H1 (cell line): ENCODE data around the gene LRRC18. TPM values are rescaled to one million over a fixed set of nuclear protein-coding genes. Genes with fewer than 3 reads are reported as not detected.

Experiments used
- CTCF ChIA-PET: fragments of 300-600 bp; sonication (Branson Sonifier 250); formaldehyde crosslinking; loops from one replicate; lab custom pipeline; 2021; ENCODE audit not compliant: partially characterized antibody; lab: Charles Lee
- POLR2A ChIA-PET: fragments of 300-600 bp; sonication (Branson Sonifier 250); formaldehyde crosslinking; loops from one replicate; lab custom pipeline; 2021; ENCODE audit warnings: inconsistent platforms; ENCODE audit not compliant: partially characterized antibody; lab: Charles Lee
- DNase-seq, 2 experiments: peaks; one replicate each; pipeline versions ENCODE4 v3.0.0 to v3.0.0-alpha.2; 2010 to 2022; ENCODE audit warnings: low spot score in 2 of 2, low read depth in 1 of 2, mixed read lengths in 1 of 2
- FAIRE-seq: peaks from 2 replicates; lab custom pipeline; 2011; peaks lifted over from hg19 to GRCh38; lab: Jason Lieb, UNC
- H2AFZ ChIP-seq: 2 replicates; pipeline ENCODE4 v1.8.1; 2012; ENCODE audit warnings: low read length, inconsistent platforms
- H2AK5ac ChIP-seq: 2 replicates; pipeline ENCODE4 v1.6.1; 2013; ENCODE audit warnings: low read depth, low read length
- H2BK120ac ChIP-seq: replicated peaks from 2 replicates; pipeline ENCODE3; 2013; ENCODE audit warnings: low read depth, low read length, inconsistent platforms
- H2BK12ac ChIP-seq: 2 replicates; pipeline ENCODE4 v1.6.1; 2013; ENCODE audit warnings: low read depth, low read length
- H2BK15ac ChIP-seq: 2 replicates; pipeline ENCODE4 v1.6.1; 2013; ENCODE audit warnings: low read length
- H2BK20ac ChIP-seq: 2 replicates; pipeline ENCODE4 v1.6.1; 2013; ENCODE audit warnings: low read length
- H2BK5ac ChIP-seq: 2 replicates; pipeline ENCODE4 v1.6.1; 2013; ENCODE audit warnings: low read depth, low read length
- H3K14ac ChIP-seq: 2 replicates; pipeline ENCODE4 v1.6.1; 2013; ENCODE audit warnings: inconsistent platforms; ENCODE audit not compliant: insufficient read length
- H3K18ac ChIP-seq: 2 replicates; pipeline ENCODE4 v1.6.1; 2013; ENCODE audit warnings: low read length; ENCODE audit errors: extremely low read depth
- H3K23ac ChIP-seq: 2 replicates; pipeline ENCODE4 v1.6.1; 2013; ENCODE audit warnings: inconsistent platforms; ENCODE audit not compliant: insufficient read length
- H3K23me2 ChIP-seq: 2 replicates; pipeline ENCODE4 v1.6.1; 2013; ENCODE audit warnings: low read depth, low read length
- H3K27ac ChIP-seq: 2 replicates; pipeline ENCODE4 v1.6.1; 2011; ENCODE audit warnings: low read depth, low read length, inconsistent platforms
- H3K27me3 ChIP-seq, 4 experiments: replicated peaks in 1 of 4; 1 replicate in 1 of 4; 2 replicates in 3 of 4; pipeline versions ENCODE4 v1.6.1 to v1.8.1; 2011 to 2013; ENCODE audit warnings: low read length in 3 of 4, mild to moderate bottlenecking in 3 of 4, inconsistent platforms in 2 of 4, mixed read lengths in 2 of 4, moderate library complexity in 1 of 4; ENCODE audit not compliant: control insufficient read depth in 3 of 4, insufficient read depth in 3 of 4; ENCODE audit errors: extremely low read depth in 1 of 4
- H3K36me3 ChIP-seq, 4 experiments: 2 replicates each; pipeline versions ENCODE4 v1.6.1 to v1.8.1; 2011 to 2013; ENCODE audit warnings: mild to moderate bottlenecking in 4 of 4, low read length in 3 of 4, moderate library complexity in 2 of 4, control low read depth in 1 of 4, inconsistent platforms in 1 of 4; ENCODE audit not compliant: insufficient read depth in 4 of 4, control insufficient read depth in 2 of 4
- H3K4ac ChIP-seq: replicated peaks from 2 replicates; pipeline ENCODE3; 2013; ENCODE audit warnings: low read length, low read depth, mixed read lengths, inconsistent platforms; ENCODE audit not compliant: insufficient read length
- H3K4me1 ChIP-seq, 4 experiments: replicated peaks in 1 of 4; 1 replicate in 1 of 4; 2 replicates in 3 of 4; pipeline versions ENCODE4 v1.6.1 to v1.8.1; 2011 to 2013; ENCODE audit warnings: low read length in 3 of 4, inconsistent platforms in 2 of 4, mixed read lengths in 1 of 4; ENCODE audit not compliant: insufficient read depth in 4 of 4, control insufficient read depth in 3 of 4
- H3K4me2 ChIP-seq, 2 experiments: 2 replicates each; pipeline versions ENCODE4 v1.6.1 to v1.8.1; 2011 to 2013; ENCODE audit warnings: low read depth in 2 of 2, low read length in 2 of 2, control low read depth in 1 of 2, inconsistent platforms in 1 of 2, mild to moderate bottlenecking in 1 of 2; ENCODE audit not compliant: insufficient read depth in 1 of 2
- H3K4me3 ChIP-seq, 4 experiments: fragments of 200-600, 300-600 bp in 1 of 4; sonication (generic), shearing (Covaris generic), sonication (Bioruptor Twin) in 1 of 4; 2 replicates each; pipeline versions ENCODE4 v1.5.1 to v1.8.1; 2011 to 2016; ENCODE audit warnings: low read length in 4 of 4, low read depth in 3 of 4, control low read depth in 2 of 4, inconsistent platforms in 2 of 4, mild to moderate bottlenecking in 2 of 4, mixed read lengths in 1 of 4, moderate library complexity in 1 of 4; ENCODE audit not compliant: insufficient read depth in 2 of 4; ENCODE audit errors: extremely low read depth in 1 of 4
- H3K56ac ChIP-seq: replicated peaks from 2 replicates; pipeline ENCODE3; 2013; ENCODE audit warnings: low read depth, mild to moderate bottlenecking, mixed read lengths, low read length, inconsistent platforms; ENCODE audit not compliant: insufficient read length
- H3K79me1 ChIP-seq: 2 replicates; pipeline ENCODE4 v1.6.1; 2013; ENCODE audit warnings: low read depth, low read length, control low read depth
- H3K79me2 ChIP-seq, 2 experiments: 2 replicates each; pipeline versions ENCODE4 v1.6.1 to v1.8.1; 2012 to 2013; ENCODE audit warnings: low read length in 2 of 2, mild to moderate bottlenecking in 2 of 2, inconsistent platforms in 1 of 2; ENCODE audit not compliant: insufficient read depth in 2 of 2, control insufficient read depth in 1 of 2
- H3K9ac ChIP-seq, 4 experiments: replicated peaks in 1 of 4; 1 replicate in 1 of 4; 2 replicates in 3 of 4; pipeline versions ENCODE4 v1.6.1 to v1.8.1; 2011 to 2013; ENCODE audit warnings: low read depth in 3 of 4, low read length in 3 of 4, control low read depth in 2 of 4, mild to moderate bottlenecking in 2 of 4, moderate library complexity in 2 of 4, inconsistent platforms in 1 of 4; ENCODE audit errors: extremely low read depth in 1 of 4
- H3K9me3 ChIP-seq, 2 experiments: 2 replicates each; pipeline versions ENCODE4 v1.6.1 to v1.8.1; 2012 to 2013; ENCODE audit warnings: mild to moderate bottlenecking in 2 of 2, moderate library complexity in 2 of 2, control low read depth in 1 of 2, inconsistent platforms in 1 of 2, low read depth in 1 of 2, low read length in 1 of 2, mixed read lengths in 1 of 2; ENCODE audit not compliant: insufficient read depth in 2 of 2
- H4K20me1 ChIP-seq, 2 experiments: replicated peaks in 1 of 2; 2 replicates each; pipeline versions ENCODE3 to v1.8.1; 2011 to 2013; ENCODE audit warnings: inconsistent platforms in 2 of 2, low read length in 2 of 2, mild to moderate bottlenecking in 1 of 2; ENCODE audit not compliant: insufficient read depth in 2 of 2, control insufficient read depth in 1 of 2
- H4K5ac ChIP-seq: 2 replicates; pipeline ENCODE4 v1.6.1; 2013; ENCODE audit warnings: low read length, low read depth, mixed read lengths, inconsistent platforms; ENCODE audit not compliant: insufficient read length
- H4K8ac ChIP-seq: 2 replicates; pipeline ENCODE4 v1.8.0; 2013; ENCODE audit warnings: mild to moderate bottlenecking, moderate library complexity, low read length, inconsistent platforms; ENCODE audit not compliant: insufficient read depth; ENCODE audit errors: extremely low read depth
- H4K91ac ChIP-seq: replicated peaks from 2 replicates; pipeline ENCODE3; 2013; ENCODE audit warnings: low read length, mixed read lengths, inconsistent platforms; ENCODE audit not compliant: insufficient read length
- RNF2 ChIP-seq: fragments of 200-900, 300-1000 bp; sonication (generic); IDR thresholded peaks from 2 replicates; pipeline ENCODE4 v1.7.1; 2016; ENCODE audit warnings: borderline replicate concordance, low read depth, mild to moderate bottlenecking, antibody characterized with exemption, low read length; ENCODE audit not compliant: poor library complexity, severe bottlenecking; ENCODE audit errors: missing control alignments
- SAP30 ChIP-seq: fragments of 300-600 bp; sonication (generic); IDR thresholded peaks from 2 replicates; pipeline ENCODE4 v1.7.1; 2012; ENCODE audit warnings: low read length, moderate library complexity, mild to moderate bottlenecking, inconsistent platforms; ENCODE audit not compliant: insufficient read depth, insufficient replicate concordance
- WGBS, 2 experiments: shearing (Covaris generic) in 1 of 2; methylation state at CpG; one replicate each; pipeline versions ENCODE4 v1.1.6 to v1.1.7; 2013 to 2015; ENCODE audit warnings: low lambda C conversion rate in 2 of 2, mixed read lengths in 2 of 2, inconsistent platforms in 1 of 2, low coverage in 1 of 2, missing lambda C conversion rate in 1 of 2; ENCODE audit not compliant: insufficient replicate concordance in 2 of 2, insufficient coverage in 1 of 2, insufficient read length in 1 of 2; ENCODE audit errors: extremely low coverage in 1 of 2, missing lambda C conversion rate in 1 of 2; 5-methylcytosine and 5-hydroxymethylcytosine counted together
- polyA plus RNA-seq, 7 experiments: library from polyadenylated mRNA; depleted of rRNA in 3 of 7; stranded (reverse) in 5 of 7; unstranded in 2 of 7; fragments of >200 nt in 5 of 7; fragments of 200-250 nt in 2 of 7; gene quantifications; 1 replicate in 5 of 7; 2 replicates in 1 of 7; 4 replicates in 1 of 7; pipeline versions ENCODE4 v1.2.1 to v1.2.3, GENCODE V29; 2011 to 2013; ENCODE audit warnings: missing spikeins in 2 of 7, mixed read lengths in 2 of 7
- total RNA-seq: library from RNA; stranded (reverse); fragmentation: NEBNext Ultra II Directional; extraction: Animal tissue kit (Norgen Biotek cat#: 25700); gene quantifications from 2 replicates; pipeline ENCODE4 v1.2.1, GENCODE V29; 2021
- TF ChIP-seq, protein P1 (sequence below): IDR thresholded peaks from 2 replicates; pipeline ENCODE4 v1.6.1; 2012; ENCODE audit warnings: inconsistent platforms

LRRC18 gene
- total and polyA plus RNA-seq, 2 of the 8 experiments (the other 6 are each of a cell fraction or from before 2014, with no cell fraction given) = not detected

DNA sequence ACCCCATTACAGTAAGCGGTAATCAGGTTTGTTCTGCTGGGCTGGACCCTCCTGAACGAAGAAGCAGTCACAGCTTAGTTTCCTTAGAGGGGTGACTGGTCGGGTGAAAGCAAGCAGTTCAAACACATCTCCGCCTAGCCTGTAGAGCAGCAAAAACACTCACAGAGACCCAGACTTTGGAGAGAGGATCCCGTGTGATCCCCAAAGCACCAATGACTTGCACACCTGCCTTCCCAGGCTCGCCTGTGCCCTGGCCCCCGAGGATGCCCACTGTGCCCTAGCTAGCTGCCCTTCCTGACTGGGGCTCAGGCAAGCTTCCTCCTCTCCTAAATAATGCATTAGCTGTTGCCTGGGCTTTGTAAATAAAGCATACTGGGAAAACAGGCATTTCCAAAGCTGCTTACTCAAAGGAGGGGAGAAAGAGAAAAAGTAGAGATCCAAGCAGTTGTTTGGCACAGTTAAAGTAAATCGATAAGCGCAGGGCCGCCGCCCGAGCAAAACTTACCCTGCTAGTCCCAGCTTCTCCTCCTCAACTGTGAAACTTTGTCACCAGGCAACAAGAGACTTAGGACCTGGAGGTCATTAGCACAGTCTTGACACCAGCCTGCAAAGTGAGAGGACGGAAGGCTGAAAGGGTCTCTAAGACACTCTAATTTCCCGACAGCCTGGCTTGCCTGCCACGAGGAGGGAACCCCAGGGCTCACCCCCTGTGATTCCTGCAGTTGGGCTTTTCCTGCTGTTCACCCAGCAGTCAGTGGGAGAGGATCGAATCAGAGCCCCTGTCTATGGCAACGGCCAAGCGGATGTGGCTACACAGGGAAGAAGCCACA is 4.8 kb downstream of the LRRC18 start:
- Histone ChIP-seq H3K18ac (no peak overlapping the region), H4K91ac (no peak overlapping the region), H3K27ac (no peak overlapping the region), H3K56ac (no peak overlapping the region), H2BK20ac (no peak overlapping the region), H3K36me3 (no peaks in the 10 kb centered on the region), H3K14ac (no peak overlapping the region), H4K20me1 (no peaks in the 10 kb centered on the region), H3K9ac (no peak overlapping the region), H2AFZ (peak overlapping the region; percentile 41; the same call in 1 of the 2 replicates), H3K23me2 (no peaks in the 10 kb centered on the region), H3K4me1 (peaks cover 0 to 3% (median 0%) of the 10 kb centered on the region in 4 experiments; a peak in 3 of 7 replicates), H3K79me1 (no peaks in the 10 kb centered on the region), H3K4ac (no peak overlapping the region), H4K8ac (no peak overlapping the region)
- FAIRE-seq (no peak), DNase-seq (no peak)
- TF ChIP-seq, protein P1, sequence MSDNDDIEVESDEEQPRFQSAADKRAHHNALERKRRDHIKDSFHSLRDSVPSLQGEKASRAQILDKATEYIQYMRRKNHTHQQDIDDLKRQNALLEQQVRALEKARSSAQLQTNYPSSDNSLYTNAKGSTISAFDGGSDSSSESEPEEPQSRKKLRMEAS = no peak
- TF ChIP-seq SAP30 = no peak
- TF ChIP-seq RNF2 = no peak
- TF ChIP-seq, all 59 proteins: peak for 0
- H2BK12ac ChIP-seq = no peak overlapping the region
- no peaks in the 10 kb centered on the region for H3K9me3 ChIP-seq
- H3K4me2 ChIP-seq = no peak overlapping the region
- 90% methylated on average over 13 of the region's 18 CpGs; no CpG with 5 or more reads in 1 of the 2 experiments for WGBS, 2 experiments
- POLR2A ChIA-PET = no interaction called here
- H2BK5ac ChIP-seq = no peak overlapping the region
- CTCF ChIA-PET = interaction anchor here (0.5 kb wide), 1 partner anchor 525 kb away, joined by 4 read pairs; no protein-coding TSS in a partner anchor
- H3K23ac ChIP-seq = no peak overlapping the region
- H3K79me2 ChIP-seq = no peaks in the 10 kb centered on the region
- no peak overlapping the region for H3K4me3 ChIP-seq
- H2BK120ac ChIP-seq = no peak overlapping the region
- no peaks in the 10 kb centered on the region for H3K27me3 ChIP-seq
- H2AK5ac ChIP-seq = no peak overlapping the region
- no peak overlapping the region for H4K5ac ChIP-seq
- H2BK15ac ChIP-seq = no peak overlapping the region
